SK-N-SH treated with all-trans-retinoic acid at 6 μM for 48 hours (cell line): ENCODE results near the gene SERTAD3.

Experiments used
- ATAC-seq: fragments of 200-7000 bp; cut with Tn5 transposase; 3 replicates; pipeline ENCODE4 v1.9.1; 2020; ENCODE audit warnings: mild to moderate bottlenecking, moderate library complexity
- ARNTL ChIP-seq: fragments of 450-650 bp; formaldehyde crosslinking; IDR thresholded peaks from 2 replicates; pipeline ENCODE4 v1.5.0; 2020; ENCODE audit warnings: low read depth, mild to moderate bottlenecking, moderate library complexity, borderline replicate concordance
- BACH2 ChIP-seq: fragments of 250-450 bp; sonication (Bioruptor Pico); IDR thresholded peaks from 2 replicates; pipeline ENCODE4 v1.9.0; 2021; ENCODE audit warnings: mild to moderate bottlenecking, borderline replicate concordance
- CSDC2 ChIP-seq: fragments of 250-450 bp; sonication (Bioruptor Pico); IDR thresholded peaks from 2 replicates; pipeline ENCODE4 v1.5.0; 2020; ENCODE audit warnings: mild to moderate bottlenecking, moderate library complexity
- CSRNP3 ChIP-seq: fragments of 250-450 bp; sonication (Bioruptor Pico); IDR thresholded peaks from 2 replicates; pipeline ENCODE4 v1.5.1; 2021; ENCODE audit warnings: mild to moderate bottlenecking, moderate library complexity
- ESRRG ChIP-seq: fragments of 250-450 bp; sonication (Bioruptor Pico); IDR thresholded peaks from 2 replicates; pipeline ENCODE4 v1.6.1; 2021; ENCODE audit warnings: mild to moderate bottlenecking
- GLIS3 ChIP-seq: fragments of 250-450 bp; sonication (Bioruptor Pico); IDR thresholded peaks from 2 replicates; pipeline ENCODE4 v1.5.0; 2020; ENCODE audit warnings: mild to moderate bottlenecking, moderate library complexity
- ISL1 ChIP-seq: fragments of 250-450 bp; sonication (Bioruptor Pico); IDR thresholded peaks from 2 replicates; pipeline ENCODE4 v2.1.2; 2022; ENCODE audit warnings: mild to moderate bottlenecking, moderate library complexity
- RARB ChIP-seq: fragments of 250-450 bp; sonication (Bioruptor Pico); IDR thresholded peaks from 2 replicates; pipeline ENCODE4 v1.8.0; 2021; ENCODE audit warnings: mild to moderate bottlenecking, moderate library complexity
- SNAI2 ChIP-seq: fragments of 250-450 bp; sonication (Bioruptor Pico); IDR thresholded peaks from 2 replicates; pipeline ENCODE4 v1.5.0; 2020; ENCODE audit warnings: mild to moderate bottlenecking, moderate library complexity
- TCF4 ChIP-seq: fragments of 250-450 bp; sonication (Bioruptor Pico); IDR thresholded peaks from 2 replicates; pipeline ENCODE4 v1.8.0; 2021; ENCODE audit warnings: mild to moderate bottlenecking, moderate library complexity, borderline replicate concordance
- TOX ChIP-seq: fragments of 250-450 bp; sonication (Bioruptor Pico); IDR thresholded peaks from 2 replicates; pipeline ENCODE4 v1.8.0; 2021; ENCODE audit warnings: mild to moderate bottlenecking, moderate library complexity, borderline replicate concordance
- ZC3H10 ChIP-seq: fragments of 250-450 bp; sonication (Bioruptor Pico); IDR thresholded peaks from 2 replicates; pipeline ENCODE4 v1.5.1; 2021; ENCODE audit warnings: mild to moderate bottlenecking, moderate library complexity
- ZFP3 ChIP-seq: fragments of 250-450 bp; sonication (Bioruptor Pico); IDR thresholded peaks from 2 replicates; pipeline ENCODE4 v1.5.0; 2020; ENCODE audit warnings: mild to moderate bottlenecking, moderate library complexity
- ZFP30 ChIP-seq: fragments of 450-650 bp; formaldehyde crosslinking; IDR thresholded peaks from 2 replicates; pipeline ENCODE4 v1.5.0; 2022; ENCODE audit warnings: mild to moderate bottlenecking, moderate library complexity
- ZNF565 ChIP-seq: fragments of 450-650 bp; formaldehyde crosslinking; conservative IDR thresholded peaks from 2 replicates; pipeline ENCODE4 v1.5.0; 2020; ENCODE audit warnings: low read depth, mild to moderate bottlenecking, moderate library complexity
- ZNF70 ChIP-seq: fragments of 450-650 bp; formaldehyde crosslinking; IDR thresholded peaks from 2 replicates; pipeline ENCODE4 v1.5.0; 2020; ENCODE audit warnings: mild to moderate bottlenecking, moderate library complexity
- ZNF8 ChIP-seq: fragments of 450-650 bp; formaldehyde crosslinking; IDR thresholded peaks from 2 replicates; pipeline ENCODE4 v1.5.0; 2020; ENCODE audit warnings: mild to moderate bottlenecking, moderate library complexity
- TF ChIP-seq, protein P1 (sequence below): fragments of 250-450 bp; sonication (Bioruptor Pico); IDR thresholded peaks from 2 replicates; pipeline ENCODE4 v1.8.0; 2021; ENCODE audit warnings: low read depth, mild to moderate bottlenecking, moderate library complexity, borderline replicate concordance
- TF ChIP-seq, protein P2 (sequence below): fragments of 250-450 bp; sonication (Bioruptor Pico); IDR thresholded peaks from 2 replicates; pipeline ENCODE4 v1.5.0; 2020; ENCODE audit warnings: mild to moderate bottlenecking, moderate library complexity
- TF ChIP-seq, protein P3 (sequence below): fragments of 250-450 bp; sonication (Bioruptor Pico); IDR thresholded peaks from 2 replicates; pipeline ENCODE4 v1.5.1; 2020; ENCODE audit warnings: low read depth, mild to moderate bottlenecking, moderate library complexity

The SERTAD3 gene

DNA sequence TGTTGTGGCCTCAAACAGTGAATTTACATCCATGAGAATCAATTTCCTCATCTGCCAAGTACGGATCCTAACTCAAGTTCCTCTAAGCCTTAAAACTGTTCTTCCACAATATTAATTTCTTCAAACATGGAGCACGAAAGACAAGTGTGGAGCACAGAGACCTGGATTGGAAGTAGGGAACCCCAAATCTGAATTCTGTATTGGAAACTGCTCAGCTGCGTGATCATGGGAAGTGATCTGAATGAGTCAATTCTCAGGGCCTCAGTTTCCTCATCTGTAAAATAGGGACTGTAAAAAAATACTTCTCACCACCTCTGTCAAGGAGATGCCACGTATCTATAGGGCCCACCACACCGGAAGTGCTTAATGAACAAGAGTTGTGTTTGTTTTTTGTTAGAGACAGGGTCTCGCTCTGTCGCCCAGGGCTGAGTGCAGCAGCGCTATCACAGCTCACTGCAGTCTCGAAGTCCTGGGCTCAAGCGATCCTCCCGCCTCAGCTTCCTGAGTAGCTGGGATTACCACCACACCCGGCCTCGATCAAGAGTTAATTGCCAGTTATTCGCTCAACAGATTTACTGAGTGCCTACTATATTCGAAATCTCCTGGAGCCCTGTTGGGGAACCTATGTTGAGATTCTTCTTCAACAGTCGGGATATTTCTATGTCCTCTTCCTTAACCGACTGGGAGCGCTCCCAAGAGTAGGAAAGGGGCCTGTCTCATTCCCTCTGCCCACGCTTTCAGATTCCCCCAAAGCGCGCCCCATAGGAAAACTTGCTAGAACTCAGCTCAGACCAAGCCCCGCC, 1.6 kb downstream of the SERTAD3 start:
- ATAC-seq = no peak
- TF ChIP-seq ZFP30 (CRISPR knock-in tag) (no peak), ARNTL (CRISPR knock-in tag) (no peak), ESRRG (CRISPR knock-in tag) (no peak), CSRNP3 (CRISPR knock-in tag) (no peak), SNAI2 (CRISPR knock-in tag) (no peak), ZNF70 (CRISPR knock-in tag) (no peak), ZNF565 (CRISPR knock-in tag) (no peak), BACH2 (CRISPR knock-in tag) (no peak), RARB (no peak), ZNF8 (CRISPR knock-in tag) (no peak), ZFP3 (CRISPR knock-in tag) (no peak), TCF4 (CRISPR knock-in tag) (no peak), CSDC2 (CRISPR knock-in tag) (no peak), GLIS3 (no peak), ZC3H10 (no peak)
- TF ChIP-seq, protein P1, sequence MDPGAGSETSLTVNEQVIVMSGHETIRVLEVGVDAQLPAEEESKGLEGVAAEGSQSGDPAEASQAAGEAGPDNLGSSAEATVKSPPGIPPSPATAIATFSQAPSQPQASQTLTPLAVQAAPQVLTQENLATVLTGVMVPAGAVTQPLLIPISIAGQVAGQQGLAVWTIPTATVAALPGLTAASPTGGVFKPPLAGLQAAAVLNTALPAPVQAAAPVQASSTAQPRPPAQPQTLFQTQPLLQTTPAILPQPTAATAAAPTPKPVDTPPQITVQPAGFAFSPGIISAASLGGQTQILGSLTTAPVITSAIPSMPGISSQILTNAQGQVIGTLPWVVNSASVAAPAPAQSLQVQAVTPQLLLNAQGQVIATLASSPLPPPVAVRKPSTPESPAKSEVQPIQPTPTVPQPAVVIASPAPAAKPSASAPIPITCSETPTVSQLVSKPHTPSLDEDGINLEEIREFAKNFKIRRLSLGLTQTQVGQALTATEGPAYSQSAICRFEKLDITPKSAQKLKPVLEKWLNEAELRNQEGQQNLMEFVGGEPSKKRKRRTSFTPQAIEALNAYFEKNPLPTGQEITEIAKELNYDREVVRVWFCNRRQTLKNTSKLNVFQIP (CRISPR knock-in tag) = no peak
- TF ChIP-seq, protein P2, sequence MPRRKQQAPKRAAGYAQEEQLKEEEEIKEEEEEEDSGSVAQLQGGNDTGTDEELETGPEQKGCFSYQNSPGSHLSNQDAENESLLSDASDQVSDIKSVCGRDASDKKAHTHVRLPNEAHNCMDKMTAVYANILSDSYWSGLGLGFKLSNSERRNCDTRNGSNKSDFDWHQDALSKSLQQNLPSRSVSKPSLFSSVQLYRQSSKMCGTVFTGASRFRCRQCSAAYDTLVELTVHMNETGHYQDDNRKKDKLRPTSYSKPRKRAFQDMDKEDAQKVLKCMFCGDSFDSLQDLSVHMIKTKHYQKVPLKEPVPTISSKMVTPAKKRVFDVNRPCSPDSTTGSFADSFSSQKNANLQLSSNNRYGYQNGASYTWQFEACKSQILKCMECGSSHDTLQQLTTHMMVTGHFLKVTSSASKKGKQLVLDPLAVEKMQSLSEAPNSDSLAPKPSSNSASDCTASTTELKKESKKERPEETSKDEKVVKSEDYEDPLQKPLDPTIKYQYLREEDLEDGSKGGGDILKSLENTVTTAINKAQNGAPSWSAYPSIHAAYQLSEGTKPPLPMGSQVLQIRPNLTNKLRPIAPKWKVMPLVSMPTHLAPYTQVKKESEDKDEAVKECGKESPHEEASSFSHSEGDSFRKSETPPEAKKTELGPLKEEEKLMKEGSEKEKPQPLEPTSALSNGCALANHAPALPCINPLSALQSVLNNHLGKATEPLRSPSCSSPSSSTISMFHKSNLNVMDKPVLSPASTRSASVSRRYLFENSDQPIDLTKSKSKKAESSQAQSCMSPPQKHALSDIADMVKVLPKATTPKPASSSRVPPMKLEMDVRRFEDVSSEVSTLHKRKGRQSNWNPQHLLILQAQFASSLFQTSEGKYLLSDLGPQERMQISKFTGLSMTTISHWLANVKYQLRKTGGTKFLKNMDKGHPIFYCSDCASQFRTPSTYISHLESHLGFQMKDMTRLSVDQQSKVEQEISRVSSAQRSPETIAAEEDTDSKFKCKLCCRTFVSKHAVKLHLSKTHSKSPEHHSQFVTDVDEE (CRISPR knock-in tag) = no peak

DNA sequence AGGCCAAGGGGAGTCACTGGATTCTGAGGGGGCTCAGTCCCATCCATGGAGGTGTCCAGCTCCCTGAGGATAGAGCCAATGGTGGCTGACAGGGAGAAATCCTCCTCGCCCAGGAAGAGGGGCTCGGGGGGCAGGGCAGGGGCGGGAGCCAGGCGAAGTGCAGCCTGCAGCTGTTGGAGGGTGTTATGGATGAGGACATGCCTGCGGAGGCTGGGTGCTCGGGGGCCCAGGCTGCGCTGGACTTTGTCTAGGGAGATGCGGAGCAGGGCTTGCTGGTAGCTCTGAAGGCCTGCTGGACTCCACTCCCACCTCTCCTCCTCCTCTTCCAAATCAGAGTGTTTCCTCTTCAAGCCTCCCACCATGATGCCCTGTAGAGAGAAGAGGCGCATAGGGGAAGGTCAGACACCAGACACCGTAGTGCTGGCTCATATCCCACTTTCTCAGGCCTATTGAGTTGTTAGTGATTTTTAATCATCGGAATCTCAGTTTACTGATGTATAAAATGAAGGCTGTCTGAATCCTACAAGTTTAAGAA, 2.3 kb downstream of the SERTAD3 start:
- TF ChIP-seq, protein P2 (CRISPR knock-in tag) = no peak
- TF ChIP-seq, protein P3, sequence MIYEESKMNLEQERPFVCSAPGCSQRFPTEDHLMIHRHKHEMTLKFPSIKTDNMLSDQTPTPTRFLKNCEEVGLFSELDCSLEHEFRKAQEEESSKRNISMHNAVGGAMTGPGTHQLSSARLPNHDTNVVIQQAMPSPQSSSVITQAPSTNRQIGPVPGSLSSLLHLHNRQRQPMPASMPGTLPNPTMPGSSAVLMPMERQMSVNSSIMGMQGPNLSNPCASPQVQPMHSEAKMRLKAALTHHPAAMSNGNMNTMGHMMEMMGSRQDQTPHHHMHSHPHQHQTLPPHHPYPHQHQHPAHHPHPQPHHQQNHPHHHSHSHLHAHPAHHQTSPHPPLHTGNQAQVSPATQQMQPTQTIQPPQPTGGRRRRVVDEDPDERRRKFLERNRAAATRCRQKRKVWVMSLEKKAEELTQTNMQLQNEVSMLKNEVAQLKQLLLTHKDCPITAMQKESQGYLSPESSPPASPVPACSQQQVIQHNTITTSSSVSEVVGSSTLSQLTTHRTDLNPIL (CRISPR knock-in tag) = no peak
- no peak for TF ChIP-seq ZNF8 (CRISPR knock-in tag)
- ATAC-seq = no peak

DNA sequence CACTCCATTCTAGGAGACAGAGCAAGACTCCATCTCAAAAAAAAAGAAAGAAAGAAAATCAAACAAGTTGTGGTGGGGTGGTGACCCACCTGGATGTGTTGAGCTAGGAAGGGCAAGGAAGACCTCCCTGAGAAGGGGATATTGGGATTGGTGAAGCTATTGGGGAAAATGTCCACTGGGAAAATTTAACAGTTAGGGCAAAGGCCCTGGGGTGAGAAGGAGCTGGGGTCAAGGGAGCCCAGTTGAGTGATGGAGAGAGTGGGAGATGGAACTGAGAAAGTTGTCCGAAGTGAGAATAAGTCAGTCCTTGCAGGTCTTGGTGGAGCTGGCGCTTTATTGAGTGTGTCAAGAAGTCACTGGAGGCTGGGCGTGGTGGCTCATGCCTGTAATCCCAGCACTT, 5.9 kb downstream of the SERTAD3 start:
- ATAC-seq = no peak
- TF ChIP-seq SNAI2 (CRISPR knock-in tag) = no peak
- TF ChIP-seq ZFP30 (CRISPR knock-in tag) = no peak
- no peak for TF ChIP-seq GLIS3
- TF ChIP-seq RARB = no peak
- TF ChIP-seq TOX (CRISPR knock-in tag) = no peak
- TF ChIP-seq ZNF8 (CRISPR knock-in tag) = no peak
- no peak for TF ChIP-seq ISL1
- no peak for TF ChIP-seq ZNF70 (CRISPR knock-in tag)
- no peak for TF ChIP-seq CSRNP3 (CRISPR knock-in tag)
- no peak for TF ChIP-seq ARNTL (CRISPR knock-in tag)
- no peak for TF ChIP-seq ZC3H10
- TF ChIP-seq, protein P2 (CRISPR knock-in tag) = no peak
- TF ChIP-seq, all 23 proteins: peak for 0
